ENCODE measurements around the gene ARF1.

Gene ARF1

DNA sequence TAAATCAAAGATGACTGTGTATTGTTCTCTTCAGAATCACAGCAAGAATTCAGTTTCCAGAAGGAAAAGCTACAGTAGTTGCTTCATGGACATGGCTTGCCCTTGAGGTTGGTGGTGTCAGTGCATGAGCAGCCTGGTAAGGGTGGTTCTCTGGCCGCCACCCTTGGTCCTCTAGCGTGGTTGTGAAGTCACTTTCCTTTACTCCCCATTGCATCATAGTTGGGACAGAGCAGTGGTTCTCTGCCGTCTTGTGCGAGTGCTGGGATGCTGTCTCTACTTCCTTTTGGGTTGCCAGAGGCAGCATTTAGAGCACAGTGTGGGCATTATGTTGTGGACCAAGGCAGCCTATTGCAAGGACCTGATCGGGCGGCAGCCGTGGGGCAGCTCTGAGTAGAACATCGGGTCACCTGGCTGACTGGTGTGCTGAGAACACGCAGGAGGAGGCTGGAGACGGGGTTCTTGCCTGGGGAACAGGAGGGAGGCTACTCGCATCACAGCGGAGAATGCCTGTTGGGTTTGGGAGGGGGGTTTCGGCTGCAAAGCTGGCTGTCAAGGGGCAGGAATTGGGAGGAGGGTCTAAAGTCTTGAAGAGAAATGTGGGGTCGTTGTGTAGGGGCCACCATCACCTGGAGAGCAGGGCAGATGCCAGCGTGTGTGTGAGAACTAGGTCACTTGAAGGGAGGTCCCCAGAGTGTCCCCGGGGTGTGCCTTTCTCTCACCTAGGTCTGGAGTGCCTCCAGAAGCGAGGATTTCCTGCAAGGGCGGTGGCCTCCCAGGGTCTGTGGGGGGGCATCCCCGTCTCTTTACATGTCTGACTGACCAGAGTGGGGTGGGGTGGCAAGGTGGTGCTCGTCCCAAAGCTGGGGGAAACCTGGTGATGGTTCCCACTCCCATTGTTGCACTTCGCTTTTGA lies 6.3 kb downstream of the ARF1 start:
- DNase-seq (ENCODE audit: low spot score), result no peak

- DNase-seq (ENCODE audit: low spot score), result no peak
These were observed 7.2 kb downstream of the ARF1 start for GRCh38 chr1:228089519-228090380.

DNA sequence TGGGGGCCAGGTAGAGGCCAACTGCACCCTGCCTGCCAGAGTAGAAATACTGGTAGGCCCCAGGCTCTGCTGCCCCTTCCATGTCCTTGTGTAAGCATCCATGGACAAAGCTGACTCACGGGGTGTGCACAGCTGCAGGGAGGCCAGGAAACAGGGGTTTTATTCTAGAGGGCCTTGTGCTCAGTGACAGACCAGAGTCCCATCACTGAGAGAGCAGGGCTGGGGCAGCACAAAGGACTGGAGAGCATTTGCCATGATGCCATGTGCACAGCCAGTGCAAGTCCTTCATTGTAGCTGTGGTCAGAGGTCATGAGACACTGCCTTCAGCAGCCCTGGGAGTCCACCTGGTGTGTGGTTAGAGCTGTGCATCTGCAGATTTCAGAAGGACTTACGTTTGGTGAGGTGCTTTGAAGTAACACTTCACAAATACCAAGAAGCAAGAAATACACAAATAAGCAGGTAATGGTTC lies 8.1 kb downstream of the ARF1 start:
- DNase-seq (ENCODE audit: low spot score), result no peak

DNA sequence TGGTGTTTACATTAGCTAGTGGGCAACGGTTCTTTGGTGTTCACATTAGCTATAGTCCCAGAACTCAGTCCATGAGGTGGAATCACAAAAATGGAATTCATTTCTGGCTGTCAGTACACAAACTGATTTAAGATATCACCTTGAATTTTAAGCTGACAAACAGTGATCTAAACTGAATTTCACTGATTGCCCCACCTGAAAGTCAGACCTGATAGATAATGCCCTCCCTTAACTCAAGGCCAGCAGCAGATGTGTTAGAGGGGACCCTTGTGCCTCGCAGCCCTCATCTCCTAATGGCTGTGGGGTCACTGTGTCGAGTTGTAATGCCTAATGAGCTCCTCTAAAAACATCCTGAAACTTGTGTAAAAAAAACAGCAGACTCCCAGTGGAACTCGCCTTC lies 8.6 kb downstream of the ARF1 start:
- DNase-seq (ENCODE audit: low spot score), result no peak

DNA sequence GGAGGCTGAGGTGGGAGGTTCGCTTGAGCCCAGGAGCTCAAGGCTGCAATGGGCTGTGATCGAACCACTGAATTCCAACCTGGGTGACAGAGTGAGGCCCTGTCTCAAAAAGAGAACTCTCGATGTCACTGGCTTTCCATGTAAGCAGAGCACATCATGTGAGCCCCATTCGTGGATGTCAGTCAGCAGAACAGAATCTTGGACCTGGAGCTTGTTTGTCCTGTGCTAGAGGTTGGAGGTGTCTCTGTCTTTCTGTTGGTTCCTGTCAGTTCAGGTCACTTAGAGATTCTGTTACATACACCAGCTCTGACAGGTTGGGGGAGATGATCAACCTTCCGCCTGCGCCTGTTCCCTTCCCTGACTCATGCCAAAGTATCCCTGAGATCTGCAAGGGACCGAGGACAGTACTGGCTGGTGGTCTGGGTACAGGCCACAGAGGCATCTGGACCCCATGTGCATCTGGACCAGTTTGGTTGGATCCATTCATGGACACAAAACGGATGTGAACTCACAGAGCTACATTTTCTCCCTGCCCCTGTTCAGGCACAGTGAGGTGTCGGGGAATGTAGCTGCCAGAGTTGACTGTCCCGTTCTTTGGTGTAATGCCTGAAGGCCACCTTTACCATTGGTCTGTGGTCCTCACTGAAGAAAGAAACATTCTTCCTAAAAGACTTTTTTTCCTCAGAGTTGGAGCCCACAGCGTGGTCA lies 10.0 kb downstream of the ARF1 start:
- no peak for DNase-seq (ENCODE audit: low spot score)

- no peak for DNase-seq (ENCODE audit: low spot score)
These were observed 10.8 kb downstream of the ARF1 start for GRCh38 chr1:228093050-228093906.

GRCh38 chr1:228094432-228095016 lies 12.0 kb downstream of the ARF1 start:
- DNase-seq (ENCODE audit: low spot score), result no peak

DNA sequence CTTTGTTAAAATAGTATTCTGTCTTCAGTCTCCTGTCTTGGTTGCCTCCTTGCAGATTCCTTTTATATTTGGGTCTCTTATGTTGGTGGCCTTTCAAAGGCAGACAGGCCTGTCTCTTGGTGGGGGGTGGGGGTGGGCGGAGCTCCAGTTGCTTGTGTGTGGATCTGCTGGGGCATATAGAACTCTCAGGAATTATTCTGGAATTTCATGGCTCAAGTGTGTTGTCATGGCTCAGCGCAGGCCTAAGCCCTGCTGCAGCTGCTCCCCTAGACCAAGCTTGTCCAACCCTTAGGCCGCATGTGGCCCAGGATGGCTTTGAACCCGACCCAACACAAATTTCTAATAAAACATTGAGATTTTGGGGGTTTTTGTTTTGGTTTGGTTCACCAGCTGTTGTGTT lies 12.7 kb downstream of the ARF1 start:
- DNase-seq (ENCODE audit: low spot score), result no peak

GRCh38 chr1:228095938-228096337 lies 13.4 kb downstream of the ARF1 start:
- DNase-seq (ENCODE audit: low spot score), result no peak

GRCh38 chr1:228096416-228097332 lies 14.2 kb downstream of the ARF1 start:
- no peak for DNase-seq (ENCODE audit: low spot score)

GRCh38 chr1:228097333-228098081 lies 15.0 kb downstream of the ARF1 start:
- no peak for DNase-seq (ENCODE audit: low spot score)

GRCh38 chr1:228098323-228098931 lies 15.9 kb downstream of the ARF1 start:
- no peak for DNase-seq (ENCODE audit: low spot score)

DNA sequence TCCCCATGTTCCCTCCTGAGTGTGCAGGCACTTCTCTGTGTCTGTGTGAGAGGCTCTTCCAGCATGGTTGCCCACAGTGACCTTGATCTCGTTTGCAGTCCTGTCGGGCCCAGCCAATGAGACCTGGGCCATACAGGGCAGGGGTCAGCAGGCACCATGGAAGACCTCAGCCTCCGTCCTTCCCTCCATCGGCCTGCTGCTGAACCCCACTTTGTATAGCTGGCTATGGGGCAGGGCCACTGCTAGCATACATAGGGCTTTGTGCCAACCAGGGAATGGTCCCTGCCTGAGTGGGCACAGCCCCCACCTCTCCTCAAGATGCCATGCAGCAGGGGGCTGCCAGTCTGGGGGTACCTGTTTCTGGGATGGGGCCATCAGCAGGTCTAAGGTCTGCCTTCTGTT lies 16.8 kb downstream of the ARF1 start:
- no peak for DNase-seq (ENCODE audit: low spot score)

GRCh38 chr1:228100822-228101613 lies 18.5 kb downstream of the ARF1 start:
- DNase-seq (ENCODE audit: low spot score), result no peak

DNA sequence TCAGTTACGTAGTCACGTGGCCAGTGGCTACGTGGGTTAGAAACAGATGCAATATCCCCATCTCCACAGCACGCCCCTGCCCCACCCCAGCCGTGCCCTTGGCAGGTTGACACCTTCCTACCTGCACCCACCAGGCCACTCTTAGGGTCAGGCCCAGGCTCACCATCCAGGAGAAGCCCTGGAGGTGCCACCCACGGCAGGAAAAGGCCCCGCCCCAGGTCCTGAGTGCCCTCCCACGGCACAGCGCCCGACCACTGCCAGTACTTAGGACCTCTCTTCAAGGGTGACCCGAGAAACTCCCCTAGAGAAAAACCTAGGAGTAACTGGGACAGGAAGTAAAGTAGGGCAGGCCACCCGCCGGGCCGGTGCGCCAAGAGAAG lies 19.1 kb downstream of the ARF1 start:
- DNase-seq (ENCODE audit: low spot score), result no peak

GRCh38 chr1:228101994-228102790 lies 19.7 kb downstream of the ARF1 start:
- DNase-seq (ENCODE audit: low spot score), result no peak

Data from kidney capillary endothelial cell (primary cell).